Measurements from ENCODE around the gene CDY1.
"Not testable (repeated sequence)": the region's sequence is repeated elsewhere in the genome, so short reads cannot be mapped to it uniquely, and the experiment has no call there.

Gene CDY1

GRCh38 chrY:25621817-25622216, at the start of gene CDY1:
TSS of gene CDY1 (plus strand) at chrY:25622117. CDS start at chrY:25622443, 326 bp downstream.
- DNase-seq (ENCODE audit: low read depth) = not testable (repeated sequence)

DNA sequence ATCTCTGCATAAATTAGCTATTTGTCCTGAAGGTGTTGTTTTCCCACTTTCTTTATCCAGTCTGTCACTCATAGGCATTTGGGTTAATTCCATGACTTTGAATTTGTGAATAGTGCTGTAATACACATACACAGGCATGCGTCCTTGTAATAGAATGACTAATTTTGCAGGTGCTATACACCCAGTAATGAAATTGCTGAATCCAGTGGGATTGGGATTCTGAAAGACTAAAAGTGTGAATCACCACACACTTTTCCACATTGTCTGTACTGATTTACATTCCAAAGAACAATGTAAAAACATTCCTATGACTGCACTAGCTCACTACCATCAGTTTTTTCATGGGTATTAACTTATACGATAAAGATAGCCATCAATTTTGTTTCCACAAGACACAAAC, 28.6 kb upstream of the CDY1 start:
- not testable (repeated sequence) for DNase-seq (ENCODE audit: low read depth)

DNA sequence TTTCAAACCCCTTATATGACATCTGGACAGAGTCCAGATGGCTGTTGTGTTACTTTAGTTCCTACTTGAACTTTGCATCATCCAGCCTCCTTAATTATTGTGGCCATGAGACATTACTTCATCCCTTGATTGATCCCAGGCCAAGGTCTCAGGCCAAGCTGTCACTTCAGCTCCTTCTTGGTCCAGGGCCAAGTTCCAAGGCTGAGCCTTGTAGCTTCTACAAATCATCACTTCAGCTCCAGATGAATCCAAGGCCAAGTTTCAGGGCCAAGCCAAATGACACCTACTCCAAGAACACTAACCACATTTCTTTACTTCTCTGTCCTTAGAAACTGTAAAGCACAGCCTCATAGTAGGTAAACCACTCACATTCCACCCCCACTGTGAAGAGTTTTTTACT, 1.7 kb upstream of the CDY1 start:
- DNase-seq (ENCODE audit: low read depth) = not testable (repeated sequence)

DNA sequence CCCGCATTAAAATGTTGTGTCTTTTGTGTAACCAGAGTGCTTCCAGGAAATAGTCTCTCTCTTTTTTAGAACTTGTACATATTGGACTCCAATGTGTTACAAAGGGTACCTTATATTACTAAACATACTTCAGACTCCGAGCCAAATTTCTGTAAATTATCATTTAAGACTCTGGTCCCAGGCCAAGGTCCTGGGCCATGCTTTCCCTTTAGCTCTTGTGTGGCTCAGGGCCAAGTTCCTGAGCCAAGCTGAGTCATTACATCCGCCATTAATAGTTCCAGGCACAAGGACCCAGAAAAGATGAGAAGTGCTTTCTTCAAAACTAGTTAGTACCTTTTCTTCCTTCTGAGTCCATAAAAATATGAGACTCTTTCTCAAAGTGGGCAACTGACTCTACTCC, 4.6 kb downstream of the CDY1 start:
- DNase-seq (ENCODE audit: low read depth) = not testable (repeated sequence)

DNA sequence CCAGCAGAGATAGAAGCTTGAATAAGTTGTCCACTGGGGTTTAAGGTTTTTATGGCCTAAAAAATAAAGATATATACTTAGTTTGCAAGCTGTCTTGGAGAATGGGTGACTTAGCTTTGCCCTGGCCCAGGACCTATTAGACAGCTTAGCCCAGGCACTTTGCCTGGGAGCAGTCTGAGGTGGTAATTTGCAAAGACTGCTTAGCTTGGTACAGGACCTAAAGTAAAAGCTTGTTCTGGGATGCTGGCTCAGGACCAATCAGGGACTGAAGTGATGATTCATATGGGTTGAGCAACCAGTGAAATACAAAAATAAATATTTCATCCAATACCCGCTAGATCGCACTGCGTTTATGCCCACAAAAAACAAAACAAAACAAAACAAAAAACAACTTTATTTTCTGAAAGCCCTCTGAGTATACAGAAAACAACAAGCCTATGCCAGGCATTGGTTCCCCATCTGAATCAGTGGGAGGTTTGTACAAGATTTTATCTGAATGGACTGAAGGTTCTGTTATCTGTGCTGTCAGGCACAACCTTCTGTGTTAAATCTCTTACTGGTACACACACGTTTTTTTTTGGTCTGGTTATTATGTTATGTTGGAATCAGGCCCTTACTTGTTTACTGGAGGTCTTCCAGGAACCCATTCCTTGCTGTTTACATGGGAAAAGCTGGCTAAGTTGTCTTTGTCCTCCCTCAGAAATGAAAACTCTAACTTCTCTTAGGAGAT, 8.6 kb downstream of the CDY1 start:
- not testable (repeated sequence) for DNase-seq (ENCODE audit: low read depth)

GRCh38 chrY:25639852-25640251, 17.9 kb downstream of the CDY1 start:
- not testable (repeated sequence) for DNase-seq (ENCODE audit: low read depth)

DNA sequence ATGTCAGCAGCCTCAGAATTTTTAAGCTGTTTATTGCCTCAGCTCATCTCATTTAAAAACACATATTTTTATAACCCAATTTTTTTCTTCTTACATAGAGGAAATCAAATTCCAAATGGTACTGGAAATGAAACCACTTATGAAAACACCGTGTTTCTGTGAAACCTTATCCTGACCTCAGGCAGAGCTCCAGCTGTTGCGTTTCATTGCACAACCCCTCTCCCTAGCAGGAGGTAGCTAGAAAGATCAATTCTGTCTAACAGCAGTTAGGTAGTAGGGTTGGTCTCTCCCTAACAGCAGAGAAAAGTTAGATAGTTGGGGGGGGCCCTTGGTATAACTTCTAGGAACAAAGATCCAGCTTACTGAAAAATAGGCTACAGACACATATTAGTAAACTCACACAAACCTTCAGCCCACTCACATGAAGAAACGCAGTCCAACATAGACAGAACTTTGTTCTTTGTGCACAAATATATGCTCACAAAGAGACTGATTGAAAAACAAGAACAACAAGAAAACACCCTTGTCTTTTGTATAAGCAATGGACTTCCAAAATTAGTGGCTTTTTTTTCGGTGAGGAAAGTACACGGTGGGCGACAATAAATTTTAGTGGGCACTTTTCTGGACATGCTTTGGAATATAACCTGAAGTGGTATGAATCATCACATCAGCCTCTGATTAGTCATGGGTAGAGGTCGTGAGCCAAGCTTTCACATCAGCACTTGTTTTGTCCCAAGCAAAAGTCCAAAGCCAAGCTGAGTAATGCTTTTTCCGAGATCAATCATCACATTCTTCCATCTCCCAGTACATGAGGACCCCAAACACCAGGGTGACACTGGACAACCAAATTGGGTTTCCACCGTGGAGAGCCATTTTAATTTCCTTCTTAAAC, 21.4 kb downstream of the CDY1 start:
- DNase-seq (ENCODE audit: low read depth) = not testable (repeated sequence)
